PC-9 (cell line): ENCODE measurements around the gene ZFHX2. TPM values are rescaled to one million over a fixed set of nuclear protein-coding genes. Genes with fewer than 3 reads are reported as not detected.

Experiments
- BruUV-seq: library from RNA; stranded (reverse); fragments of 400-500 nt; replicated peaks from 2 replicates; lab custom pipeline; 2021; lab: Mats Ljungman, UMichigan
- CTCF ChIA-PET: fragments of 300-600 bp; sonication (Branson Sonifier 250); formaldehyde crosslinking; loops from one replicate; lab custom pipeline; 2022; ENCODE audit warnings: antibody characterized with exemption; lab: Charles Lee
- POLR2A ChIA-PET: fragments of 300-600 bp; sonication (Branson Sonifier 250); formaldehyde crosslinking; loops from one replicate; lab custom pipeline; 2022; ENCODE audit warnings: antibody characterized with exemption; ENCODE audit not compliant: unreplicated experiment; lab: Charles Lee
- DNase-seq, 2 experiments: peaks; one replicate each; pipeline versions ENCODE4 v3.0.0 to v3.0.0-alpha.2; 2015 to 2022; ENCODE audit warnings: mixed read lengths in 1 of 2
- H2AFZ ChIP-seq: fragments of 200-600 bp; sonication (generic); 2 replicates; pipeline ENCODE4 v1.8.1; 2017; ENCODE audit warnings: antibody characterized with exemption
- H3F3A ChIP-seq: fragments of 200-600 bp; sonication (generic); 2 replicates; pipeline ENCODE4 v1.8.1; 2017; ENCODE audit warnings: antibody characterized with exemption, mild to moderate bottlenecking, low read depth; ENCODE audit not compliant: insufficient read depth
- H3K27ac ChIP-seq: fragments of 200-600 bp; sonication (generic); 2 replicates; pipeline ENCODE4 v1.6.1; 2016; ENCODE audit warnings: mixed run types
- H3K27me3 ChIP-seq: fragments of 200-600 bp; sonication (generic); 2 replicates; pipeline ENCODE4 v1.6.1; 2016; ENCODE audit warnings: low read depth, mixed run types; ENCODE audit not compliant: insufficient read depth
- H3K36me3 ChIP-seq: fragments of 200-600 bp; sonication (generic); 2 replicates; pipeline ENCODE4 v1.6.1; 2016; ENCODE audit warnings: low read depth, mixed run types
- H3K4me1 ChIP-seq: fragments of 200-600 bp; sonication (generic); replicated peaks from 2 replicates; pipeline ENCODE4 v1.6.1; 2016; ENCODE audit warnings: mixed run types; ENCODE audit not compliant: insufficient read depth
- H3K4me2 ChIP-seq: fragments of 200-600 bp; sonication (generic); 2 replicates; pipeline ENCODE4 v1.6.1; 2017; ENCODE audit warnings: mixed run types
- H3K4me3 ChIP-seq: fragments of 200-600 bp; sonication (generic); 2 replicates; pipeline ENCODE4 v1.6.1; 2016; ENCODE audit warnings: mixed run types
- H3K79me2 ChIP-seq: fragments of 200-600 bp; sonication (generic); 2 replicates; pipeline ENCODE4 v1.6.1; 2017; ENCODE audit warnings: low read depth, mixed run types
- H3K9me2 ChIP-seq: fragments of 200-600 bp; sonication (generic); 2 replicates; pipeline ENCODE4 v1.8.1; 2017; ENCODE audit warnings: mild to moderate bottlenecking; ENCODE audit not compliant: insufficient read depth
- H3K9me3 ChIP-seq: fragments of 200-600 bp; sonication (generic); 2 replicates; pipeline ENCODE4 v1.8.1; 2016; ENCODE audit warnings: low read depth; ENCODE audit not compliant: insufficient read depth
- H4K20me1 ChIP-seq: fragments of 200-600 bp; sonication (generic); 2 replicates; pipeline ENCODE4 v1.8.1; 2017; ENCODE audit not compliant: insufficient read depth
- EZH2 ChIP-seq: fragments of 200-600 bp; sonication (generic); IDR thresholded peaks from 2 replicates; pipeline ENCODE4 v1.8.0; 2017; ENCODE audit warnings: antibody characterized with exemption, low read depth
- intact Hi-C: fragments of 100-400 bp; cut with micrococcal nuclease; formaldehyde crosslinking; loops from one replicate; pipeline ENCODE4 v1.10.0; 2022; ENCODE audit not compliant: unreplicated experiment
- total RNA-seq: library from RNA; stranded (reverse); gene quantifications from 2 replicates; pipeline ENCODE4 v1.2.3, GENCODE V29; 2021
- TF ChIP-seq, protein P1 (sequence below): fragments of 200-600 bp; sonication (generic); conservative IDR thresholded peaks from 2 replicates; pipeline ENCODE4 v1.6.1; 2017; ENCODE audit warnings: mixed run types, antibody characterized with exemption, mild to moderate bottlenecking, moderate library complexity

The ZFHX2 gene
- total RNA-seq, 1 experiment from 2014 or later, result 5.3 TPM

DNA sequence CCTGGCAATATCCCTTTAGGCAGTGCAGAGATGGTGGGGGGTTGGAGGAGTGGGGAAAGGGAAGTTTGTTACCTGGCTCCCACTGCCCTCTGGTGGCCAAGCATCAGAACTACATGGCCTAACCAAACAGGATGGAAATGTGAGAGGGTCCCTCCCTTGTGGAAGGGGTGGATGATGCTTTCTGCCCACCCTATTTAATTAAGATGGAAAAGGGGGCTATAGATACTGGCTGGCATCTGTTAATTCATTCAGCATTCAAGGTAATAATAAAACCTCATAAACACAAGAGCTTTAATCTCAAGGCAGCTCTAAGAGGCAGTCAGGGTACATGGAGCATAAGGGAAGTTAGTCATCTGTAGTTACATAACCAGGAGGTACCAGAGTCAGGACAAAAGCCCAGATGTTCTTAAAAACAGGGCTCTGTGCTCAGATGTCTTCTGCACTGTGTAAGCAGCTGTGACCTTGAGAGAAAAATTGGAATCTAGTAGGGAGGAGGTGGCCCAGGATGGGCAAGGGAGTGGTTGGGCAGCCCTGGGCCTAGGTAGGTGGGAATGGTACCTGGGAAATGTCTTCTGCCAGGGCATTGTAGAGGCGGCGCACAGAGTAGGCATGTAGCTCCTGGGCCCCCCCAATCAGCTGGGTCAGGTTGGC lies 11.4 kb upstream of the ZFHX2 start:
- BruUV-seq, result no TSS peak
- POLR2A ChIA-PET, result no interaction called here

GRCh38 chr14:23561873-23562821 lies 10.6 kb upstream of the ZFHX2 start:
- H3K4me1 ChIP-seq, result peaks cover 5% of the 10 kb centered on the region; the same call in 1 of the 2 replicates
- H3F3A ChIP-seq, result peaks cover 9% of the 10 kb centered on the region
- no TSS peak for BruUV-seq
- no peaks in the 10 kb centered on the region for H3K27me3 ChIP-seq
- H3K79me2 ChIP-seq, result peaks cover 13% of the 10 kb centered on the region
- no peaks in the 10 kb centered on the region for H3K9me2 ChIP-seq
- H2AFZ ChIP-seq, result no peak overlapping the region
- CTCF ChIA-PET, result interaction anchor here (1.1 to 1.2 kb wide), 2 partner anchors 83 to 229 kb away, joined by 3 to 5 read pairs; no protein-coding TSS in a partner anchor
- H3K4me3 ChIP-seq, result no peak overlapping the region
- intact Hi-C loops, result loop anchor here (1.0 kb wide), 1 partner anchor 84 kb away; no protein-coding TSS in a partner anchor
- H4K20me1 ChIP-seq, result no peaks in the 10 kb centered on the region; the same call in 1 of the 2 replicates
- no peak overlapping the region for H3K4me2 ChIP-seq
- TF ChIP-seq, protein P1, sequence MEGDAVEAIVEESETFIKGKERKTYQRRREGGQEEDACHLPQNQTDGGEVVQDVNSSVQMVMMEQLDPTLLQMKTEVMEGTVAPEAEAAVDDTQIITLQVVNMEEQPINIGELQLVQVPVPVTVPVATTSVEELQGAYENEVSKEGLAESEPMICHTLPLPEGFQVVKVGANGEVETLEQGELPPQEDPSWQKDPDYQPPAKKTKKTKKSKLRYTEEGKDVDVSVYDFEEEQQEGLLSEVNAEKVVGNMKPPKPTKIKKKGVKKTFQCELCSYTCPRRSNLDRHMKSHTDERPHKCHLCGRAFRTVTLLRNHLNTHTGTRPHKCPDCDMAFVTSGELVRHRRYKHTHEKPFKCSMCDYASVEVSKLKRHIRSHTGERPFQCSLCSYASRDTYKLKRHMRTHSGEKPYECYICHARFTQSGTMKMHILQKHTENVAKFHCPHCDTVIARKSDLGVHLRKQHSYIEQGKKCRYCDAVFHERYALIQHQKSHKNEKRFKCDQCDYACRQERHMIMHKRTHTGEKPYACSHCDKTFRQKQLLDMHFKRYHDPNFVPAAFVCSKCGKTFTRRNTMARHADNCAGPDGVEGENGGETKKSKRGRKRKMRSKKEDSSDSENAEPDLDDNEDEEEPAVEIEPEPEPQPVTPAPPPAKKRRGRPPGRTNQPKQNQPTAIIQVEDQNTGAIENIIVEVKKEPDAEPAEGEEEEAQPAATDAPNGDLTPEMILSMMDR, result no peak
- TF ChIP-seq EZH2, result no peak
- no peaks in the 10 kb centered on the region for H3K9me3 ChIP-seq
- POLR2A ChIA-PET, result no interaction called here
- H3K27ac ChIP-seq, result no peak overlapping the region
- DNase-seq, result no peak
- no peaks in the 10 kb centered on the region for H3K36me3 ChIP-seq

More for the DNA sequence above, 11.4 kb upstream of the ZFHX2 start:
- H3F3A ChIP-seq, result peaks cover 9% of the 10 kb centered on the region
- CTCF ChIA-PET, result no interaction called here
- H3K4me2 ChIP-seq, result no peak overlapping the region
- intact Hi-C loops, result loop anchor here (1.0 kb wide), 1 partner anchor 85 kb away; no protein-coding TSS in a partner anchor
- H3K79me2 ChIP-seq, result peaks cover 13% of the 10 kb centered on the region
- H3K27me3 ChIP-seq, result no peaks in the 10 kb centered on the region
- H3K4me3 ChIP-seq, result no peak overlapping the region
- H3K36me3 ChIP-seq, result no peaks in the 10 kb centered on the region
- no peak overlapping the region for H2AFZ ChIP-seq
- TF ChIP-seq EZH2, result no peak
- TF ChIP-seq, protein P1, result peak; percentile 86
- H3K9me3 ChIP-seq, result no peaks in the 10 kb centered on the region
- no peaks in the 10 kb centered on the region for H3K9me2 ChIP-seq
- no peaks in the 10 kb centered on the region; the same call in 1 of the 2 replicates for H4K20me1 ChIP-seq
- no peak overlapping the region for H3K27ac ChIP-seq
- peak in 1 of 2 experiments; percentile 19 for DNase-seq
- H3K4me1 ChIP-seq, result peaks cover 7% of the 10 kb centered on the region

- H3F3A ChIP-seq, result peaks cover 9% of the 10 kb centered on the region
- peaks cover 4% of the 10 kb centered on the region; the same call in 1 of the 2 replicates for H3K79me2 ChIP-seq
- no peaks in the 10 kb centered on the region for H3K27me3 ChIP-seq
- no peaks in the 10 kb centered on the region for H3K9me3 ChIP-seq
- ChIA-PET POLR2A (no interaction called here), CTCF (interaction anchor here (0.7 to 1.2 kb wide), 3 partner anchors 29 to 228 kb away, joined by 3 to 5 read pairs (median 3); no protein-coding TSS in a partner anchor)
- H3K4me3 ChIP-seq, result no peak overlapping the region
- H3K27ac ChIP-seq, result no peak overlapping the region
- H3K4me1 ChIP-seq, result no peaks in the 10 kb centered on the region; the same call in 1 of the 2 replicates
- no peak for TF ChIP-seq EZH2
- TF ChIP-seq, protein P1, result no peak
- no peak for DNase-seq
- H3K36me3 ChIP-seq, result no peaks in the 10 kb centered on the region
- intact Hi-C loops, result no loop called here
- H4K20me1 ChIP-seq, result no peaks in the 10 kb centered on the region; the same call in 1 of the 2 replicates
- H3K4me2 ChIP-seq, result no peak overlapping the region
- no TSS peak for BruUV-seq
- H3K9me2 ChIP-seq, result no peaks in the 10 kb centered on the region
- H2AFZ ChIP-seq, result no peak overlapping the region
Measured at GRCh38 chr14:23561259-23561658, 9.7 kb upstream of the ZFHX2 start.
